Caco-2 (cell line): ENCODE results near the gene PIAS2. TPM values are rescaled to one million over a fixed set of nuclear protein-coding genes. Genes with fewer than 3 reads are reported as not detected.

Source experiments
- BruUV-seq: library from RNA; stranded (reverse); fragments of 400-500 nt; replicated peaks from 2 replicates; lab custom pipeline; 2021; lab: Mats Ljungman, UMichigan
- CTCF ChIA-PET: fragments of 300-600 bp; sonication (Branson Sonifier 250); formaldehyde crosslinking; loops from one replicate; lab custom pipeline; 2022; ENCODE audit warnings: antibody characterized with exemption; lab: Charles Lee
- POLR2A ChIA-PET: fragments of 300-600 bp; sonication (Branson Sonifier 250); formaldehyde crosslinking; loops from one replicate; lab custom pipeline; 2022; ENCODE audit warnings: antibody characterized with exemption; lab: Charles Lee
- DNase-seq, 2 experiments: peaks; one replicate each; pipeline versions ENCODE4 v3.0.0 to v3.0.0-alpha.2; 2020 to 2022
- H3K27me3 ChIP-seq: replicated peaks from 2 replicates; pipeline ENCODE4 v1.6.0; 2011; ENCODE audit warnings: low read length; ENCODE audit not compliant: control insufficient read depth, insufficient read depth
- H3K36me3 ChIP-seq: 2 replicates; pipeline ENCODE4 v1.5.1; 2011; ENCODE audit warnings: low read length; ENCODE audit not compliant: control insufficient read depth, insufficient read depth
- H3K4me1 ChIP-seq: fragments of 250-450 bp; sonication (Bioruptor Pico); 2 replicates; pipeline ENCODE4 v1.5.1; 2020; ENCODE audit warnings: mild to moderate bottlenecking
- H3K4me3 ChIP-seq: 2 replicates; pipeline ENCODE4 v1.5.1; 2011; ENCODE audit warnings: low read depth, mild to moderate bottlenecking, control low read depth, low read length
- H3K9me3 ChIP-seq: fragments of 250-450 bp; sonication (Bioruptor Pico); 2 replicates; pipeline ENCODE4 v1.5.1; 2020; ENCODE audit warnings: mild to moderate bottlenecking, moderate library complexity
- H3K27ac Mint-ChIP-seq: one replicate; pipeline ENCODE4 v1.8.0; 2022; ENCODE audit warnings: mixed read lengths; ENCODE audit not compliant: unreplicated experiment
- H3K27me3 Mint-ChIP-seq: one replicate; pipeline ENCODE4 v1.8.0; 2022; ENCODE audit warnings: mixed read lengths; ENCODE audit not compliant: insufficient read depth, unreplicated experiment
- H3K36me3 Mint-ChIP-seq: one replicate; pipeline ENCODE4 v1.8.0; 2022; ENCODE audit warnings: mild to moderate bottlenecking, mixed read lengths; ENCODE audit not compliant: insufficient read depth, unreplicated experiment
- H3K4me1 Mint-ChIP-seq: one replicate; pipeline ENCODE4 v1.8.0; 2022; ENCODE audit warnings: low read depth, mixed read lengths; ENCODE audit not compliant: unreplicated experiment
- H3K4me3 Mint-ChIP-seq: one replicate; pipeline ENCODE4 v1.8.0; 2022; ENCODE audit warnings: mild to moderate bottlenecking, moderate library complexity, mixed read lengths; ENCODE audit not compliant: unreplicated experiment
- H3K9me3 Mint-ChIP-seq: one replicate; pipeline ENCODE4 v1.8.0; 2022; ENCODE audit warnings: mixed read lengths; ENCODE audit not compliant: unreplicated experiment
- CTCF ChIP-seq, 2 experiments: fragments of 200-600 bp in 1 of 2; IDR thresholded peaks; 1 replicate in 1 of 2; 2 replicates in 1 of 2; pipeline versions ENCODE4 v1.5.1 to v1.8.0; 2011 to 2022; ENCODE audit warnings: antibody characterized with exemption in 1 of 2, control low read depth in 1 of 2, inconsistent platforms in 1 of 2, low read depth in 1 of 2, low read length in 1 of 2, mild to moderate bottlenecking in 1 of 2, moderate library complexity in 1 of 2; ENCODE audit not compliant: insufficient read depth in 1 of 2, severe bottlenecking in 1 of 2, unreplicated experiment in 1 of 2
- intact Hi-C: fragments of 100-400 bp; cut with micrococcal nuclease; formaldehyde crosslinking; loops from one replicate; pipeline ENCODE4 v1.10.0; 2022; ENCODE audit not compliant: unreplicated experiment
- total RNA-seq: library from RNA; stranded (reverse); gene quantifications from 2 replicates; pipeline ENCODE4 v1.2.3, GENCODE V29; 2022

The PIAS2 gene
- total RNA-seq, 1 experiment from 2014 or later: 16.2 TPM

- Mint-ChIP-seq H3K4me3 (no peak overlapping the region), H3K36me3 (no peaks in the 10 kb centered on the region), H3K9me3 (no peaks in the 10 kb centered on the region), H3K27me3 (no peaks in the 10 kb centered on the region), H3K4me1 (no peaks in the 10 kb centered on the region), H3K27ac (no peak overlapping the region)
- no peaks in the 10 kb centered on the region for H3K9me3 ChIP-seq
- TF ChIP-seq CTCF (IDR thresholded peaks at IDR 0.05; ENCODE audit: insufficient read depth in 1 of 2, low read depth in 1 of 2, low read length in 1 of 2, severe bottlenecking in 1 of 2, unreplicated experiment in 1 of 2): no peak
- CTCF ChIA-PET: no interaction called here
- POLR2A ChIA-PET: no interaction called here
- no peaks in the 10 kb centered on the region for H3K27me3 ChIP-seq
- intact Hi-C loops: no loop called here
- no peaks in the 10 kb centered on the region for H3K36me3 ChIP-seq
- BruUV-seq: no TSS peak
- no peak for DNase-seq
- H3K4me3 ChIP-seq: no peak overlapping the region
- no peaks in the 10 kb centered on the region for H3K4me1 ChIP-seq
Observed at GRCh38 chr18:46815661-46816060, 101.6 kb downstream of the PIAS2 start.

GRCh38 chr18:46814399-46814798, 102.9 kb downstream of the PIAS2 start:
- no peaks in the 10 kb centered on the region for H3K4me1 Mint-ChIP-seq
- Histone ChIP-seq H3K36me3 (no peaks in the 10 kb centered on the region), H3K27me3 (no peaks in the 10 kb centered on the region), H3K4me3 (no peak overlapping the region), H3K4me1 (no peaks in the 10 kb centered on the region), H3K9me3 (no peaks in the 10 kb centered on the region)
- no peak for TF ChIP-seq CTCF (IDR thresholded peaks at IDR 0.05; ENCODE audit: insufficient read depth in 1 of 2, low read depth in 1 of 2, low read length in 1 of 2, severe bottlenecking in 1 of 2, unreplicated experiment in 1 of 2)
- ChIA-PET CTCF (no interaction called here), POLR2A (no interaction called here)
- DNase-seq: no peak
- H3K4me3 Mint-ChIP-seq: no peak overlapping the region
- no TSS peak for BruUV-seq
- intact Hi-C loops: no loop called here
- no peaks in the 10 kb centered on the region for H3K27me3 Mint-ChIP-seq
- no peaks in the 10 kb centered on the region for H3K9me3 Mint-ChIP-seq
- no peak overlapping the region for H3K27ac Mint-ChIP-seq
- H3K36me3 Mint-ChIP-seq: no peaks in the 10 kb centered on the region

- no peaks in the 10 kb centered on the region for H3K36me3 ChIP-seq
- no peaks in the 10 kb centered on the region for H3K27me3 ChIP-seq
- Mint-ChIP-seq H3K27ac (no peak overlapping the region), H3K4me1 (no peaks in the 10 kb centered on the region), H3K9me3 (no peaks in the 10 kb centered on the region), H3K27me3 (no peaks in the 10 kb centered on the region), H3K4me3 (no peak overlapping the region), H3K36me3 (no peaks in the 10 kb centered on the region)
- TF ChIP-seq CTCF (IDR thresholded peaks at IDR 0.05; ENCODE audit: insufficient read depth in 1 of 2, low read depth in 1 of 2, low read length in 1 of 2, severe bottlenecking in 1 of 2, unreplicated experiment in 1 of 2): no peak
- DNase-seq: no peak
- no peak overlapping the region for H3K4me3 ChIP-seq
- intact Hi-C loops: no loop called here
- BruUV-seq: no TSS peak
- CTCF ChIA-PET: no interaction called here
- POLR2A ChIA-PET: no interaction called here
- no peaks in the 10 kb centered on the region for H3K9me3 ChIP-seq
- no peaks in the 10 kb centered on the region for H3K4me1 ChIP-seq
Observed at GRCh38 chr18:46812311-46812710, 105.0 kb downstream of the PIAS2 start.
